NCI-H2081 treated with DMSO at 0.1 percent for 48 hours (cell line): ENCODE results near the gene SPNS3.

Experiments used
- DNase-seq: peaks from one replicate; lab custom pipeline; 2025; lab: John Stamatoyannopoulos, UW

SPNS3 gene

GRCh38 chr17:4510618-4510941 lies 76.8 kb downstream of the SPNS3 start:
- DNase-seq: no peak

DNA sequence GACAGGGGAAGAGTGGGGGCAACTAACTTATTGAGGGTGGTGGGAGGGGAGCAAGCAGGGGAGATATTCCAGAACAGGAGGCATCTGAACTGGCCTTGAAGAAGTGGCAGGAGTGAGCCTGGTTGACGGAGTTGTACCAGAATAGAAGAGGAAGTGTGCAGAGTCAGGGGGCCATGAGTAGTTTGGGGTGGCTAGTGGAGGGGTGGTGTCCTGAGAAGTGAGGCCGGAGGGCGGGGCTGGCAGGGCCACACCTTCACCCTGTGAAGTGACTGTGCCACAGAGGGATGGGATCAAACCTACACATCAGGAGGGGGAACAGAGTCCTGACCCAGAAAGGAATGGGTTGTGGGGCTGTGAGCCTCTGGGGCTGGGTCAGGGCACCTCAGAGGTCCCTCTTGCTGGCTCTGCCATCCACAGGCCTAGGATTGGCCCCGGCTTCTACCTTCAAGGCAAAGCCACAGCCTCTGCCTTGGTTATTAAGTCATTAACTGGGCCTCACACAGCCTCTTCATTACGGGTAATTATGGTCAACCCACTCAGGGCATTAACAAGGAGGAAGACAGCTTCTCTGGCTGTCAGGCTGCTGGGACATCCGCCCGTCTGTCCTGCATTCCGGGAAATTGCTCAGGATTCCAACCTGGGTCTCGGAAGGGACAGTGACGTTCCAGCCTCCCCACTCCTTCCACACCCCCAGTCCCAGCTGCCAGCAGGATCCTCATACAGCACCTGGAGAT lies 77.6 kb downstream of the SPNS3 start:
- DNase-seq: no peak

GRCh38 chr17:4512156-4513112 lies 78.7 kb downstream of the SPNS3 start:
- DNase-seq: no peak

- no peak for DNase-seq
These were observed 79.6 kb downstream of the SPNS3 start for GRCh38 chr17:4513113-4514032.

DNA sequence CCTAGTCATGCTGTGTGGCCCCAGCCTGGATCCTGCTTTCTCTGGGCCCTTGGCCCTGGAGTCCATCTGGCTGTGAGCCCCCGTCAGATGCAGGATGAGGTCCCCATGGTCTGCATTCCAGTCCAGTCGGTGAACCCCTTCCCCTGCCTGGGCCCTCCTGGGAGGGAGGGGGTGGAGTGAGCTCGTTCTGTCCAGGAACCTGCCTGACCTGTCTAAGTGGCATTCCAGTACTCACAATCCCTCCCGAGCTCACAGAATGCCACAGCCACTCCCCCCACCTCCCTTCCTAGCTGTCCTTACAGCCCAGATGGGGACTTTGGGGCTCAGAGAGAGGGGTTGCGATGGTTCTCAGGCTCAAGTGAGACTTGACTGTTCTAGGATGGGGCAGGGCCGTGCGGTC lies 80.5 kb downstream of the SPNS3 start:
- DNase-seq: no peak

- no peak for DNase-seq
These were observed 81.0 kb downstream of the SPNS3 start for GRCh38 chr17:4514779-4515178.

DNA sequence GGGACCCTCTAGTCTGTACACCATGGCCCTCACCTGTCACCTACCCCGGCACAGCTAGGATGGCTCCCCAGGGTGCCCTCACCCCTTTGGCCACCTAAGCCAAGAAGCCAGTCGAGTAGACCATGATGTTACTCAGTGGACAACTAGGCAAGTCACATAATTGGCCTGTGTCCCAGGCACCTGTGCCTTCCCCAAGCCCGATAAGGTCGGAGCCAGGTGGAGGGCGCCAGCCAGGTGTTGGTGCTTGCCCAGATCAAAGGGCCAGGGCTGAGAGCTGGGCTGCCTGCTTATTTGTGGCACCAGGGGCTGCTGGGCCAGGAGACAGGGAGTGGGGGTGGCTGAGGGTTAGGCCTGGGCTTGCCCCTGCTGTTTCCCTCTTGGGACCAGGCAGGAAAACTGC lies 81.8 kb downstream of the SPNS3 start:
- no peak for DNase-seq

DNA sequence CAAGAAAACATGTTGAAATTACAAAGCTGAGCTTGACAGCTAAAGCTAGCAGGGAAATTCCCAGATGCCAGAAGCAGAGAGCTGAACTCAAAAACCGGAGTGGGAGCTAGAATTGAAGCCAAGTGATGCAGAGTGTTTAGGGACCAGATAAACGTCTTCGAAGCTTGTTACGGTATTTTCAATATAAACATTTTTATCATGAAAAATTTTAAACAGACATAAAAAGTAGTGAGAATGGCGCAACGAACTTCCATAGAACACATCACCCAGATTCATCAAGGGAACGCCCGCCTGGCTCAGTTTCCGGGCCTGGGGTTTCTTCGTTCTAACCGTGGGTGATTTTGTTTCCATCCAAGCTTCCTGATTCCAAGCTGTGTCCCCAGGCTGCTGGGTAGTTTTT lies 83.0 kb downstream of the SPNS3 start:
- DNase-seq: no peak

GRCh38 chr17:4518901-4519300 lies 85.2 kb downstream of the SPNS3 start:
- DNase-seq: no peak

- no peak for DNase-seq
These were observed 85.6 kb downstream of the SPNS3 start for GRCh38 chr17:4519361-4519788.

GRCh38 chr17:4520060-4520893 lies 86.5 kb downstream of the SPNS3 start:
- no peak for DNase-seq

- DNase-seq: no peak
These were observed 87.3 kb downstream of the SPNS3 start for GRCh38 chr17:4520894-4521600.

DNA sequence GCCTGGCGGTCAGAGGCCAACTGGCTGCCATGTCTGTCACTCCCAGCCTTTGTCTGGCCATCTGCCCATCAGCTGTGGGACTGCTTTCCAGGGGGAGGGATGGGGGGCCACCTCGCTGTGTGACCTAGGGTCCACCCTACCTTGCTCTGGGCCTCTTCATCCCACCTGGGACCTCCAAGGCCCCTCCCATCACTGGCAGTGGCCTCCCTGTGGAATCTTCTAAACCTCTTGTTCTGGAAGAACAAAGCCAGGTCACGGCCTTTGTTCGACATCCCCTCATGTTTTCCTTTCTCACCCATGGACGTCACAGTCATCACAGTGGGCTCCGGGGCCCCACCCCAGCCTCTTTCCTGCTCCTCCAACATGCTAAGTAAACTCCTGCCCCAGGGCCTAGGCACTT lies 88.9 kb downstream of the SPNS3 start:
- DNase-seq: no peak

- DNase-seq: no peak
These were observed 90.2 kb downstream of the SPNS3 start for GRCh38 chr17:4523946-4524345.

DNA sequence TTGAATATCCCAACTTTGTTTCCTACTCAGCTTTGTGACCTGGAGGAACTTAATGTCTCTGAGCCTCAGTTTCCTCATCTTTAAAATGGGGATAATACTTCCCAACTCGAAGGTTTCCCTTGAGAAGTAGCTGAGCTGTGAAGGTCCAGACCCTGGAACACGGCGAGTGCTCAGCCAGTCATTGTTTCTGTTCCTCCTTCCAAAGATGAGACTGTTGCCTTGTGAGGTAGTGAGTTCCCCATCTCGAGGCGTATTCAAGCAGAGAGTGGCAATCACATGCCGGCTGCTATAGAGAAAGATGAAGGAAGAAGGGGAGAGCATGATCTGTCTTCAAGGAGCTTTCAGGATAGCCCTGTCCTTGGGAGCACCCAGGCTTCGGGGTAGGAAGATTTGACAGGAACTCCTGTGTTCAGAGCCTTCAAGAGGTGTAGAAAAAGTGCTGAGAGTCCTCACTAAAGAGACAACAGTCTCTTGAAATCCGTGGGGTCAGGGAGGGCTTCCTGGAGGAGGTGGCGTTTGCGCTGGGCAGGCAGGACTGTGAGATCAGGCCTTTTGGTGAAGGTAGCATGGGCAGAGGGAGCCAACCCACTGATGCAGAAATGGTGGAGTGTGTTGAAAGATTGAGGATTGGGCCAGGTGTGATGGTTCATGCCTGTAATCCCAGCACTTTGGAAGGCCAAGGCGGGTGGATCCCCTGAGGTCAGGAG lies 92.1 kb downstream of the SPNS3 start:
- no peak for DNase-seq

DNA sequence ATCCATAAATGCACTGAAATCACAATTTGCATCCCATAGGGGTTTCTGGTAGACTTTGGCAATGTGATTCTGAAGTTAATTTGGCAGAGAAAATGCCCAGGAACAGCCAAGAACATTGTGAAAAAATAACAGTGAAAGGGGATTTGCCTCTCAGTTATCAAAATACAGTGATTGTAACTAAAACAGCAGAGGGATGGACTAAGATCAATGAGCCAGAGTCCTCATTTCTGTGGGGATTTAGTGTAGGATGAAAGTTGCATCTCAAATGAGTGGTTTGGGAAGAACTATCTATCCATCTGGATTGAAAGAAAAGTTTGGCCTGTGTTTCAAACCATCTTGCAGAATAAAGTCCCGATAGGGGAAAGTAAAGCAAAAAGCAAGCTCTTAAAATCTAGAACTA lies 93.4 kb downstream of the SPNS3 start:
- DNase-seq: no peak

DNA sequence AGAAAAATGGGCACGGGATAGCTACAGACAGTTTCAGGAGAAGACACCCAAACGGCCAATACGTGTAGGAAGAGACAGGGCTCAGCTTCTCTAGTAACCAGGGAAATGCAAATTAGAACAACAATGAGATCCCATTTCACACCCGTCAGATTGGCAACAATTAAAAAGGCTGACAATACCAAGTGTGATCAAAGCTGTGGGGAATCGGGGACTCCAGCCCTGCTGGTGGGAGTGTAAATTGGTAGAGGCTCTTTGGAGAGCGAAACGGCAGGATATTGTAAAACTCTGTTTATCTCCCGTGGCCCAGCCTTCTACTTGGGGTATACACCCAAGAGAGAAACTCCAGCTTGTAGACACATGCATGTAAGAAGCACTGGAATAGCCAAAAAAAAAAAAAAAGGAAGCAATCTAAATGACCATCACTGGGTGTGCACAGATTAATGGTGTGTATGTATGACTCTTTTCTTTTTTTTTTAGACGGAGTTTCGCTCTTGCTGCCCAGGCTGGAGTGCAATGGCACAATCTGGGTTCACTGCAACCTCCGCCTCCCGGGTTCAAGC lies 93.9 kb downstream of the SPNS3 start:
- no peak for DNase-seq

DNA sequence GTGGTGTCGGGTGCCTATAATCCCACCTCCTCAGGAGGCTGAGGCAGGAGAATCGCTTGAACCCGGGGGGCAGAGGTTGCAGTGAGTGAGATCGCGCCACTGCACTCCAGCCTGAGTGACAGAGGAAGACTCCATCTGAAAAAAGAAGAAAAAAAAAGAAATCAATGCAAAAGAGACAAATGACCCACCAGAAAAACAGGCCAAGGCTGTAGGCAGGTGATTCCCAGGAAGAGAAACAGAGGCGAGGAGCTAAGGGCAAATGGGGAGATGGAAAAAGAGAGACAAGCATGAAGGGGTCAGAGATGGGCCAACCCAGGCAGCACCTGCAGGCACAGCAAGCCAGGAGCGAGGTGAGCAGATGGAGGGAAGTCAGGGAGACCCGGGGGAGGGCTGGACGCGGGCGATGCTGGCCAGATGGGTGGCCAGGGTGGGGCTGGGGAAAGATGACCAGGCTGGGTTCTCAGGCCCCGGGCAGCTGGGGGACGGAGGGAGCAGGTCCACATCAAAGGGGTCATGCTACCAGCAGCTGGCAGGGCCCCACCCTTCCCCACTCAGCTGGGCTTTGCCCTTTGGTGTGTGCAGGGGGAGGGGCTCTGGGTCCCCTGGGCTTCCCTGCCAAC lies 95.9 kb downstream of the SPNS3 start:
- DNase-seq: no peak
